K562 (cell line): Measurements from ENCODE around the gene UQCR11. TPM values are rescaled to one million over a fixed set of nuclear protein-coding genes. Genes with fewer than 3 reads are reported as not detected.

ENCODE experiments used
- ATAC-seq: fragments of 200-7000 bp; cut with Tn5 transposase; 3 replicates; pipeline ENCODE4 v1.9.1; 2020; ENCODE audit warnings: moderate library complexity
- BruUV-seq: library from RNA; stranded (reverse); fragments of 400-500 nt; replicated peaks from 2 replicates; lab custom pipeline; 2021; lab: Mats Ljungman, UMichigan
- CTCF ChIA-PET: fragments of 300-600 bp; formaldehyde crosslinking; extraction: SDS; loops from one replicate; lab custom pipeline; 2021; ENCODE audit warnings: low intra/inter-chr PET ratio; lab: Yijun Ruan, JAX
- POLR2A ChIA-PET: fragments of 300-600, 350-650 bp; sonication (Branson Sonifier 250); formaldehyde crosslinking; extraction: SDS; loops from one replicate; lab custom pipeline; 2021; ENCODE audit warnings: antibody characterized with exemption, inconsistent platforms; lab: Yijun Ruan, JAX
- DNase-seq, 4 experiments: peaks; one replicate each; pipeline versions ENCODE4 v3.0.0 to v3.0.0-alpha.2; 2011 to 2018; ENCODE audit warnings: low spot score in 3 of 4, mixed read lengths in 3 of 4; ENCODE audit errors: extremely low read depth in 1 of 4
- FAIRE-seq: peaks from 2 replicates; lab custom pipeline; 2011; peaks lifted over from hg19 to GRCh38; lab: Jason Lieb, UNC
- H2AFZ ChIP-seq: 2 replicates; pipeline ENCODE4 v1.6.0; 2011; ENCODE audit warnings: low read depth, low read length, control low read depth, inconsistent platforms
- H3K27ac ChIP-seq: fragments of 200-600 bp; 3 replicates; pipeline ENCODE4 v1.8.0; 2011; ENCODE audit warnings: low read depth, mild to moderate bottlenecking, control low read depth, inconsistent platforms, low read length, moderate library complexity, mixed read lengths; ENCODE audit errors: extremely low read depth
- H3K27me3 ChIP-seq, 2 experiments: fragments of 300-600 bp in 1 of 2; 2 replicates in 1 of 2; 3 replicates in 1 of 2; pipeline versions ENCODE4 v1.6.0 to v1.8.0; 2011; ENCODE audit warnings: inconsistent platforms in 2 of 2, low read length in 2 of 2, mild to moderate bottlenecking in 1 of 2, mixed read lengths in 1 of 2, moderate library complexity in 1 of 2; ENCODE audit not compliant: control insufficient read depth in 2 of 2, insufficient read depth in 2 of 2
- H3K36me3 ChIP-seq: fragments of 300-600 bp; 3 replicates; pipeline ENCODE4 v1.8.0; 2011; ENCODE audit warnings: mild to moderate bottlenecking, low read length, inconsistent platforms; ENCODE audit not compliant: control insufficient read depth, insufficient read depth
- H3K4me1 ChIP-seq, 2 experiments: fragments of 200-600 bp in 1 of 2; replicated peaks in 1 of 2; 2 replicates in 1 of 2; 3 replicates in 1 of 2; pipeline versions ENCODE4 v1.5.1 to v1.8.0; 2011; ENCODE audit warnings: inconsistent platforms in 2 of 2, low read length in 2 of 2, mild to moderate bottlenecking in 1 of 2, mixed read lengths in 1 of 2, moderate library complexity in 1 of 2; ENCODE audit not compliant: control insufficient read depth in 2 of 2, insufficient read depth in 2 of 2
- H3K4me2 ChIP-seq: 2 replicates; pipeline ENCODE4 v1.6.1; 2011; ENCODE audit warnings: low read length, control low read depth, inconsistent platforms, mixed read lengths; ENCODE audit not compliant: insufficient read depth
- H3K4me3 ChIP-seq: fragments of 200-600 bp; sonication (generic), shearing (Covaris generic); 2 replicates; pipeline ENCODE4 v1.5.1; 2016; ENCODE audit warnings: control low read depth, inconsistent platforms
- H3K79me2 ChIP-seq: fragments of 200-600 bp; 3 replicates; pipeline ENCODE4 v1.8.0; 2011; ENCODE audit warnings: low read length, inconsistent platforms; ENCODE audit not compliant: control insufficient read depth, insufficient read depth
- H3K9ac ChIP-seq, 2 experiments: 2 replicates each; pipeline versions ENCODE4 v1.6.0 to v1.6.1; 2011; ENCODE audit warnings: low read depth in 2 of 2, low read length in 2 of 2, control low read depth in 1 of 2, inconsistent platforms in 1 of 2, mild to moderate bottlenecking in 1 of 2, mixed read lengths in 1 of 2; ENCODE audit not compliant: insufficient read depth in 1 of 2
- H3K9me1 ChIP-seq: one replicate; pipeline ENCODE4 v1.6.0; 2011; ENCODE audit warnings: inconsistent platforms, mild to moderate bottlenecking, low read length, moderate library complexity; ENCODE audit not compliant: control insufficient read depth, insufficient read depth
- H3K9me3 ChIP-seq: replicated peaks from 2 replicates; pipeline ENCODE4 v1.5.1; 2011; ENCODE audit warnings: low read depth, low read length, inconsistent platforms; ENCODE audit not compliant: control insufficient read depth, insufficient read depth
- H4K20me1 ChIP-seq: replicated peaks from 2 replicates; pipeline ENCODE4 v1.6.1; 2011; ENCODE audit warnings: low read length, inconsistent platforms, mixed read lengths; ENCODE audit not compliant: control insufficient read depth, insufficient read depth
- EWSR1 ChIP-seq: fragments of 450-650 bp; IDR thresholded peaks from 2 replicates; pipeline ENCODE4 v1.6.1; 2018; ENCODE audit warnings: borderline replicate concordance, mild to moderate bottlenecking, low read depth, moderate library complexity; ENCODE audit not compliant: partially characterized antibody
- GATAD2B ChIP-seq: fragments of 450-650 bp; IDR thresholded peaks from 2 replicates; pipeline ENCODE4 v1.6.1; 2017; ENCODE audit warnings: mild to moderate bottlenecking, borderline replicate concordance
- IRF1 ChIP-seq: sonication (generic); formaldehyde crosslinking; IDR thresholded peaks from 2 replicates; pipeline ENCODE4 v1.8.0; 2022; ENCODE audit warnings: missing genetic modification reagents, mild to moderate bottlenecking, borderline replicate concordance
- MCM7 ChIP-seq, 2 experiments: fragments of 450-650 bp; IDR thresholded peaks; 2 replicates each; pipeline ENCODE4 v1.6.1; 2016 to 2018
- MTF1 ChIP-seq: fragments of 250-450 bp; sonication (Bioruptor Pico); IDR thresholded peaks from 2 replicates; pipeline ENCODE4 v1.9.0; 2021; ENCODE audit warnings: moderate library complexity, mild to moderate bottlenecking, inconsistent platforms, borderline replicate concordance
- NCOA4 ChIP-seq: fragments of 450-650 bp; IDR thresholded peaks from 2 replicates; pipeline ENCODE4 v1.6.1; 2018; ENCODE audit warnings: mild to moderate bottlenecking; ENCODE audit not compliant: partially characterized antibody
- PHTF2 ChIP-seq: fragments of 250-450 bp; sonication (Bioruptor Pico); IDR thresholded peaks from 2 replicates; pipeline ENCODE4 v1.5.0; 2021; ENCODE audit warnings: mild to moderate bottlenecking
- SAFB2 ChIP-seq: fragments of 200-400 bp; formaldehyde crosslinking; IDR thresholded peaks from 2 replicates; pipeline ENCODE4 v1.6.1; 2018; ENCODE audit warnings: borderline replicate concordance, low read length, low read depth, moderate library complexity; ENCODE audit not compliant: severe bottlenecking
- ZFPM2 ChIP-seq: fragments of 250-450 bp; sonication (Bioruptor Pico); IDR thresholded peaks from 2 replicates; pipeline ENCODE4 v1.5.1; 2022; ENCODE audit warnings: mild to moderate bottlenecking
- ZNF12 ChIP-seq: sonication (generic); formaldehyde crosslinking; IDR thresholded peaks from 2 replicates; pipeline ENCODE4 v1.4.0; 2020; ENCODE audit warnings: mild to moderate bottlenecking, missing genetic modification reagents
- ZNF41 ChIP-seq: fragments of 250-450 bp; sonication (Bioruptor Pico); conservative IDR thresholded peaks from 2 replicates; pipeline ENCODE4 v1.4.0; 2020; ENCODE audit warnings: mild to moderate bottlenecking
- WGBS: fragments of 100-300 bp; shearing (Covaris generic); methylation state at CpG from one replicate; pipeline ENCODE4 v1.1.6; 2016; ENCODE audit warnings: low coverage, mixed read lengths; ENCODE audit not compliant: insufficient coverage; ENCODE audit errors: missing lambda C conversion rate; 5-methylcytosine and 5-hydroxymethylcytosine counted together
- in situ Hi-C: fragments of 300-500 bp; cut with MboI; formaldehyde crosslinking; loops from 4 replicates; pipeline ENCODE4 v1.15.0; 2018; ENCODE audit warnings: inconsistent platforms, mixed read lengths
- intact Hi-C: fragments of 100-400 bp; cut with micrococcal nuclease; formaldehyde crosslinking; loops from 2 replicates; pipeline ENCODE4 v1.14.2; 2022
- polyA plus RNA-seq, 8 experiments: library from polyadenylated mRNA; depleted of rRNA in 4 of 8; stranded (reverse) in 5 of 8; unstranded in 3 of 8; fragments of >200 nt; fragmentation: Nextera tagmentation in 2 of 8; fragmentation: Illumina TruSeq in 1 of 8; extraction: Ambion mirVana in 2 of 8; extraction: Trizol in 1 of 8; gene quantifications; 2 replicates each; pipeline versions ENCODE4 v1.2.1 to v1.2.3, GENCODE V29; 2011 to 2014; ENCODE audit warnings: inconsistent platforms in 1 of 8, missing spikeins in 1 of 8
- total RNA-seq, 7 experiments: library from RNA; depleted of rRNA in 6 of 7; stranded (reverse); fragments of >200 nt in 6 of 7; fragmentation: Illumina TruSeq in 2 of 7; extraction: Trizol in 2 of 7; gene quantifications; 2 replicates each; pipeline versions ENCODE4 v1.2.1 to v1.2.3, GENCODE V29; 2011 to 2021; ENCODE audit warnings: low replicate concordance in 1 of 7

Gene UQCR11
- total and polyA plus RNA-seq, 9 of the 15 experiments (the other 6 are each of a cell fraction or from before 2014, with no cell fraction given) = 57.6 to 394 (median 259) TPM

GRCh38 chr19:1551068-1552040 lies 53.9 kb downstream of the UQCR11 start:
- DNase-seq (no peak), ATAC-seq (no peak), FAIRE-seq (peak; percentile 48)
- 32% methylated on average over 11 of the region's 17 CpGs for WGBS
- Histone ChIP-seq H4K20me1 (no peaks in the 10 kb centered on the region), H3K4me1 (peaks cover 3 to 29% of the 10 kb centered on the region in 2 experiments; a peak in 3 of 5 replicates), H3K79me2 (no peaks in the 10 kb centered on the region), H3K4me2 (no peak overlapping the region), H3K27me3 (no peaks in the 10 kb centered on the region; a peak in 1 of 5 replicates), H3K9ac (peak overlapping the region in 1 of 2 experiments; percentile 68; a peak in 2 of 4 replicates), H3K9me3 (no peaks in the 10 kb centered on the region), H3K27ac (no peak overlapping the region), H3K4me3 (no peak overlapping the region), H3K36me3 (peaks cover 1% of the 10 kb centered on the region; the same call in 1 of the 3 replicates), H2AFZ (no peak overlapping the region), H3K9me1 (no peaks in the 10 kb centered on the region)
- no peak for TF ChIP-seq MCM7 (IDR thresholded peaks at IDR 0.05)
- TF ChIP-seq IRF1 (CRISPR knock-in tag) = no peak
- TF ChIP-seq GATAD2B = no peak
- TF ChIP-seq PHTF2 (CRISPR knock-in tag) = no peak
- no peak for TF ChIP-seq ZNF41
- no peak for TF ChIP-seq NCOA4
- TF ChIP-seq SAFB2 = no peak
- TF ChIP-seq MTF1 = no peak
- TF ChIP-seq ZNF12 = no peak
- TF ChIP-seq EWSR1 = no peak
- TF ChIP-seq ZFPM2 = no peak
- intact Hi-C loops = no loop called here
- in situ Hi-C loops = no loop called here
- CTCF ChIA-PET = no interaction called here
- POLR2A ChIA-PET = interaction anchor here (0.6 kb wide), 1 partner anchor 11 kb away, joined by 3 read pairs; no protein-coding TSS in a partner anchor
- no TSS peak for BruUV-seq
